ENCODE data around the gene ELL.

ELL gene

GRCh38 chr19:18501351-18501750 is 20.5 kb downstream of the ELL start:
- DNase-seq (ENCODE audit: low read depth): no peak
- TF ChIP-seq CTCF (IDR thresholded peaks at IDR 0.05; ENCODE audit: low read depth, low read length, missing control alignments): no peak
- no peak overlapping the region for H3K4me3 ChIP-seq (ENCODE audit: low read depth, low read length)

- TF ChIP-seq CTCF (IDR thresholded peaks at IDR 0.05; ENCODE audit: low read depth, low read length, missing control alignments): no peak
- no peak for DNase-seq (ENCODE audit: low read depth)
- H3K4me3 ChIP-seq (ENCODE audit: low read depth, low read length): no peak overlapping the region
Observed at GRCh38 chr19:18500799-18501198, 21.1 kb downstream of the ELL start.

- DNase-seq (ENCODE audit: low read depth): no peak
- no peak overlapping the region for H3K4me3 ChIP-seq (ENCODE audit: low read depth, low read length)
- TF ChIP-seq CTCF (IDR thresholded peaks at IDR 0.05; ENCODE audit: low read depth, low read length, missing control alignments): no peak
Observed at GRCh38 chr19:18500376-18500775, 21.5 kb downstream of the ELL start.

- no peak overlapping the region for H3K4me3 ChIP-seq (ENCODE audit: low read depth, low read length)
- no peak for DNase-seq (ENCODE audit: low read depth)
- TF ChIP-seq CTCF (IDR thresholded peaks at IDR 0.05; ENCODE audit: low read depth, low read length, missing control alignments): no peak
Observed at GRCh38 chr19:18499055-18499775, 22.7 kb downstream of the ELL start.

GRCh38 chr19:18496980-18497256 is 25.0 kb downstream of the ELL start:
- H3K4me3 ChIP-seq (ENCODE audit: low read depth, low read length): no peak overlapping the region
- TF ChIP-seq CTCF (IDR thresholded peaks at IDR 0.05; ENCODE audit: low read depth, low read length, missing control alignments): no peak
- DNase-seq (ENCODE audit: low read depth): no peak

GRCh38 chr19:18496167-18496979 is 25.5 kb downstream of the ELL start:
- no peak overlapping the region for H3K4me3 ChIP-seq (ENCODE audit: low read depth, low read length)
- TF ChIP-seq CTCF (IDR thresholded peaks at IDR 0.05; ENCODE audit: low read depth, low read length, missing control alignments): no peak
- DNase-seq (ENCODE audit: low read depth): no peak
